GM21447 (cell line): Measurements from ENCODE around the gene CHI3L2.

Source experiments
- ATAC-seq: cut with Tn5 transposase; IDR thresholded peaks from one replicate; pipeline ENCODE4 v1.9.1; 2021; ENCODE audit not compliant: unreplicated experiment

CHI3L2 gene

DNA sequence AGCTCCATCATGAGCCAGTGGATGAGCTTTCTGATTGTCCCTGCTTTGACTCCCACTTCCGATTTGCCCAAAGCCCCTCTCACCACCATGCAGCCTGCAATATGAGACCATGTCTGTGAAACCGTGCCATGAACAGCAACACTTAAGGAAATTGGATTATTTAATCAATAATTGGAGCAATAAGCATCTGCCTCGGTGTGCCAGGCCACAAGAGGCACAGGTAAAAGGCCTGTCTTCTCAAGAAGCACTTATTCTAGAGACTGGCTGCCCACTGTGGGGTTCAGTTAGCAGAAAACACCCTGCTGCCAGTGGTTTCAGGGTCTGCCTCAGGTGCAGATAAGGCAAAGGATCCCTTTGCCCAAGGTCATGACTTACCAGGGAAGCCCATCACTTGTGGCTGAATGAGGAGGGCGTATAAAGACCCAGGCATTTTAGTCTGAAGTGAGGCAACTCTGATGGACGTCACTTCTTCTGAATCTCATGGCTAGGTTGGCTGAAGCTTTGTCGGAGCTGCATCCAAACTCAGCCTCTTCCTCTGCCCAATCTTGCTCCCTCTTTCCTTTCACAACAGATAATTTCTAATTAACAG lies 7.1 kb upstream of the CHI3L2 start:
- ATAC-seq = no peak

DNA sequence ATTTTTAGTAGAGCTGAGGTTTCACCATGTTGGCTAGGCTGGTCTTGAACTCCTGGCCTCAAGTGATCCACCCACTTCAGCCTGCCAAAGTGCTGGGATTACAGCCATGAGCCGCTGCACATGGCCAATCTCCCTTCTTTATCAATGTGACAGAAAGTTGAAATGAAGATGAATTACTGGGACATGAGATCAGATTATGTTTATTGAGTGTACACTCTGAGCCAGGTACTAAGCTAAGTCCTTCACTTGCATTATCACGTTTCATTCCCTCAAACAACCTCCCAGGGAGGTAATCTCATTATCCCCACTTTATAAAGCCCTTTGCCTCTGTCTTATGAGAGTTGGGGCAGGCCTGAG lies 6.3 kb upstream of the CHI3L2 start:
- no peak for ATAC-seq

GRCh38 chr1:111221633-111222291 lies 5.8 kb upstream of the CHI3L2 start:
- peak; percentile 52 for ATAC-seq

GRCh38 chr1:111222308-111223125 lies 5.0 kb upstream of the CHI3L2 start:
- ATAC-seq = peak; percentile 3

GRCh38 chr1:111223126-111223685 lies 4.3 kb upstream of the CHI3L2 start:
- ATAC-seq = no peak

DNA sequence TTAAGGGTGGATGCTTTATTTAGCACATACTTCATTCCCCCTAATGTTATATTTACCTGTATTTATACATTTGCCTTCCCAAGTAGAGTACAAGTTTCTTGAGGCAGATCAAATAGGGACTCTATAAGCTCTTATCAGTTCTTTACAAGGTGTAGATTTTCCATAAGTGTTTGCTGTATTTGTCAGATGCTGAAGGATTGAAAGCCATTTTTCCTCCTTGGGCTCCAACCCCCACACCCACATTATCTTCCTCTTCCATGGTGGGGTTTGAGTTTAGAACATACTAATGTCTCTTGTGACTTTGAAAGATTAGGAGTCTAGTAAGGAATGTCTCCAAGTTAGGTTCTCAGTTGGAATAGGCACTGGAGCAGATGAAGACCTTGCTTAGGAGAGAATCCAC lies 2.4 kb upstream of the CHI3L2 start:
- no peak for ATAC-seq

GRCh38 chr1:111225717-111226400 lies 1.7 kb upstream of the CHI3L2 start:
- no peak for ATAC-seq

DNA sequence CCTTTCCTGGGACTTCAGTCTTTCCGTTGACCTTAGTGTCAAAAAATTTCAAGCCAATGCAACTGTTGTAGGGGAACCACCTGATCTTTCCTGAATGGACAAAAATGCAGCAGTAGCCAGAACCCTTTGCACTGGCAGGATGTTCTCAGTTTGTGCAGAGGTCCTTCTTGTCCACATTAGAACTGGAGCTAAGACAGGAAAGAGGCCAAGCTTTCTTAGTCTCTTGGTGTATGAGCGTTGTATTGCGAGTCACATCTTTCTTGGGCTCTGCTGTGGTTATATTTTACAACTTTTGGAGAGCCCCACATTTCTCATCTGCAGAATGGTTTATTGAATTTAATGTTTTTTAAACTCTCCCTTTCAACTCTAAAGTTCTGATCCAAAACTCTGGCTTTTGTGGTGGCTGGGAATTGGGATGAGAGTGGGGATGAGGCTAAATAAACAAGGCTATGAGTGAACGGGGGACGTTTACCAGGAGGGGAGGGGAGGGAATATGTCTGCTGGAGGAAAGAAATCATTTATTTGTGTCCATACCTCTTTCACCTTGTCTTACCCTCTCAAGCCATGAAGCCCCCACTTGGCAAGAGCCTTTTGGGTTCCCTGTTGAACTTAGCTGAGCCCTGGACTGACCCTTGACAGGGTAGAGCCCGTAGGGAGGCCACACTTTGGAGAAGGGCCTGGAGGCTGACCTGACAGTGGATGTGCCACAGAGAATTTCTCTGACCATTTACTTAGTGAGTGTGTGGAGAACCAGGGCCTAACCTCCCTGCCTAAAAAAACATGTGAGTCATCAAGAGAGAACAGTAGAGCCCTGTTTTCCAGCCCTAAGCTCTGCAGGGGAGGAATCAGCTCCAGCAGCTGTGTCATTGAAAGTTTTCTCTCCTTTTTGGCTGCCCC lies 586 bp downstream of the CHI3L2 start:
- ATAC-seq = no peak

DNA sequence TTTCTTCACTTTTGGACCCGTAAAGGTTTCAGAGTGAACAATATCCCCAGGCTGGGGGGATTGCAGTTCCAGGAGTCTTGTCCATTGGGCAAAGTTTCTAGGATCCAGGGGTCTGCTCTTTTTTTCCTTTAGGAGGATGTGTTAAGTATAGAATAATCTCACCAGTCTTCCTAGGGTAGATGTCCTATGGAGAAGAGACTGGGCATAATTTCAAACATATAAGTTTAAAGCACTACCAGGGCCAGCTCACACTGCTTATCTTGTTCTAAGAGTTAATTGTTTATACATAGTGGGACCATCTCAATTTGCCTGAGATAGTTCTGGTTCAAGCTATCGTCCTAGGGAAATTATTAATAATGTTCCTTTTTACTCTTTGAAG lies 1.2 kb downstream of the CHI3L2 start:
- no peak for ATAC-seq

DNA sequence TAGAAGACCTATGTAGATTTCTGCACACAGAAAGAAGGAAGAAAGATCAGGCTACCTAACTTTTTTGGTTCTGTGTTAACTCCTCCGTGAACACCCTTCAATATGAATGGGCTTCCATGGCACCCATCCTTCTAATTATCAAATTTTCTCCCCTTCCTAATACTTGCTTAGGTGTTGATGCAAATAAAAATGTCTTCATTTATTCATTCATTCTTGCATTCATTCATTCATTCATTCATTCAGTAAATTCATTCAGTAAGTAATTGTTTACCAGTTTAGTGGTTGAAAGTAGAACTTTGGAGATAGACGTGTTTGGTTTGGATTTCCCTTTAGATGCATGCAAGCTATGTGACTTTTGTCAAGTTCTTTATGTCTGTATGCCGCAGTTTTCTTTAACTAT lies 4.6 kb downstream of the CHI3L2 start:
- no peak for ATAC-seq

DNA sequence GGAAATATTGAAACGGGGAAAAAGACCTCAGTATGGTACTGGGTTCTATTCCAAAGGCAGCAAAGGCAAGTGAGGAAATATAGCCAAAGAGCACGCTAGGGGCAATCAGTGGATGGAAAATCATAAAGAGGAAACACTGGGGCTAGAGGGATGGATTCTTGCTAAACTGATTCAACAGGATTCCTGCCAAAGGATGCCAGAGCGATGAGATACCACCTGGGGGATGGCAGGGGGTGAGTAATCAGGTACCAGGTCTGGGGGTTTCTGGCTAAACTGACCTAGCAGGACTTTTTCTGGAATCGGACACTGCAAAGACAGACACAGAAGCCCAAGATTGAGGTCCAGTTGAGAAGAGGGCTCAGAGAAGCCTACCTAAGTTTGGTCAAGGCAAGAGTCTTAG lies 6.7 kb downstream of the CHI3L2 start:
- no peak for ATAC-seq

- no peak for ATAC-seq
These were observed 7.4 kb downstream of the CHI3L2 start for GRCh38 chr1:111234866-111235265.

- ATAC-seq = no peak
These were observed 8.9 kb downstream of the CHI3L2 start for GRCh38 chr1:111236379-111236778.

DNA sequence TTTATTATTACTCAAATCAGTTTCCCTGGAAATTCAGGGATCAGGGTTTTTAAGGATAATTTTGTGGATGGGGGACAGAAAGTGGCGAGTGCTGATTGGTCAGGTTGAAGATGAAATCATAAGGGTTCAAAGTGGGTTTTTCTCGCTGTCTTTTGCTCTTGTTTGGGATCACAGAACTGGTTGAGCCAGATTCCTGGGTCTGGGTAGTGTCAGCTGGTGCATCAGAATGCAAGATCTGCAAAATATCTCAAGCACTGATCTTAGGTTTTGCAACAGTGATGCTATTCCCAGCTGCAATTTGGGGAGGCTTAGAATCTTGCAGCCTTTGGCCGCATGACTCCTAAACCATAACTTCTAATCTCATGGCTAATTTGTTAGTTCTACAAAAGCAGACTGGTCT lies 9.3 kb downstream of the CHI3L2 start:
- no peak for ATAC-seq

DNA sequence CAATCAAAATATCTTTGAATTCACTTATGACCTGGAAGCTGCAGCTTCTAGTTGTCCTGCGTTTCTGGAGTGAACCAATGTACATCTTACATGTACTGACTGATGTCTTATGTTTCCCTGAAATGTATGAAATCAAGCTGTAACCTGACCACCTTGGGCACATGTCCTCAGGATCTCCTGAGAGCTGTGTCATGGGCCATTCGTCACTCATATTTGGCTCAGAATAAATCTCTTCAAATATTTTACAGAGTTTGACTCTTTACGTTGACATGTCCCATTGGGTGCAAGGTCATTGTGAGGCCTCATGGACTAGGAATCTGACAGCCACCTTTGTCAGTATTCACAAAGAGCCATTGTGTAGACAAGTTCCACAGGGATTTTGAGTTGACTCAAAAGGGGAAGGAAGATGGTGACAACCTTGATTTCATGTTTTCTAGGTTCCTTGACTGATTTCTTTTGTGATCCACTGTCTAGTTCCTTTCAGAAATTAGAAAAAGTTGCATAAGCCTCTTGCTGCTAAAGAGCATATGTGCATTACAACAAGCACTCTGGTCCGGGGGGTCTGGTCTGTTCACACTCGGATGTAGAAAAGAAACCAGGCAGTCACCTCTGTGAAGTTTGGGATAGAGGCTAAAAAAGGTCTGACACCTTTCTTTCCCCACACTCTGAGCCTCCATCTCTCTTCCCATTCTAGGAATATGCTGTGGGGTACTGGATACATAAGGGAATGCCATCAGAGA lies 10.7 kb downstream of the CHI3L2 start:
- no peak for ATAC-seq

DNA sequence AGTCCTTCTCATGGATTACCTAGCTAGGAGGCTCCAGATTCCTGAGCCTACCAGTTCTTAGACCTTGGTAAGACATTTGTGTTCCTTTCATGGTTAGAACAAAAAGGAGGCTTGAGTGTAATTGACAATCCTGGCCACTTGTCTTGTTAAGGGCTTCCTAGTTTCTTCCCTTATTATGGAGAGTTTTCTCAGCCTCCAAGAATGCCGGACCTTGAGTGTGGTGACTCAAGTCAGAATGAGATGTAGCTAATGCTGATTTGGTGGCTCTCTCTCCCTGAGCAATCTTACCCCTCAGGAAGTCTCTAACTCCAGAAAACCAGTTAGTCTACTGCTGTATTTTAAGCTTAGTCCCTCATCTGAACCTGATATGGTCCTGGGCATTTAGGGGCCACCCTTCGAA lies 14.3 kb downstream of the CHI3L2 start:
- ATAC-seq = no peak

- no peak for ATAC-seq
These were observed 15.5 kb downstream of the CHI3L2 start for GRCh38 chr1:111242805-111243523.

- no peak for ATAC-seq
These were observed 19.8 kb downstream of the CHI3L2 start for GRCh38 chr1:111247125-111247838.
